Stomach (tissue), 4 donors: ENCODE data around the gene SPTY2D1.

Experiments
- EP300 ChIP-seq: sonication (generic); formaldehyde crosslinking; IDR thresholded peaks from one replicate; pipeline ENCODE4 v1.6.1; 2017; ENCODE audit warnings: antibody characterized with exemption
- POLR2A ChIP-seq, 4 donors: fragments of 450-650 bp; IDR thresholded peaks; one replicate each; pipeline ENCODE4 v1.6.1; 2016; ENCODE audit warnings: antibody characterized with exemption in 4 of 4, control low read depth in 2 of 4, mild to moderate bottlenecking in 1 of 4, moderate library complexity in 1 of 4
- POLR2AphosphoS5 ChIP-seq, 3 donors: sonication (generic); formaldehyde crosslinking; IDR thresholded peaks; one replicate each; pipeline ENCODE4 v1.6.1; 2016; ENCODE audit warnings: antibody characterized with exemption in 3 of 3
- TF ChIP-seq, protein P1 (sequence below), 7 experiments: fragments of 450-650 bp in 4 of 7; fragments of 200-600 bp in 3 of 7; sonication (generic) in 3 of 7; IDR thresholded peaks; one replicate each; pipeline ENCODE4 v1.5.1; 2016 to 2019; ENCODE audit warnings: antibody characterized with exemption in 7 of 7, control low read depth in 2 of 7, mild to moderate bottlenecking in 1 of 7

DNA sequence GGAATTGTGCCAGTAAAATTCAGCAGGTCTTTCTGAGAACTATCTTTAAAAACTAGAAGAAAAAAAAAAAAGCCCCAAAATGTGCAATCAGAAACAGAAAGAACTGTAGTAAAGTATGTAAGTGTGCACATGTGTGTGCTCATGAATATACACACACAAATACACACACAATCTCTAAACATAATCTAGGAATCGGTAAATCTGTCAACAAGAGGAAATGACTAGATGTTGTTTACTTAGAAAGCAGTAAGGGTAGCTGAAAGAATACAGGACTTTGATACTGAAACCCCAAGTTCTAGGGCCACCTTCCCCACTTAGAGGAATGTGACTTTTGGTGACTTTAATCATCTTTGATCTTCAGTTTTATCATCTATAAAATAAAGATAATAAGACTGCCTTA is 58.8 kb downstream of the SPTY2D1 start:
- TF ChIP-seq, protein P1, sequence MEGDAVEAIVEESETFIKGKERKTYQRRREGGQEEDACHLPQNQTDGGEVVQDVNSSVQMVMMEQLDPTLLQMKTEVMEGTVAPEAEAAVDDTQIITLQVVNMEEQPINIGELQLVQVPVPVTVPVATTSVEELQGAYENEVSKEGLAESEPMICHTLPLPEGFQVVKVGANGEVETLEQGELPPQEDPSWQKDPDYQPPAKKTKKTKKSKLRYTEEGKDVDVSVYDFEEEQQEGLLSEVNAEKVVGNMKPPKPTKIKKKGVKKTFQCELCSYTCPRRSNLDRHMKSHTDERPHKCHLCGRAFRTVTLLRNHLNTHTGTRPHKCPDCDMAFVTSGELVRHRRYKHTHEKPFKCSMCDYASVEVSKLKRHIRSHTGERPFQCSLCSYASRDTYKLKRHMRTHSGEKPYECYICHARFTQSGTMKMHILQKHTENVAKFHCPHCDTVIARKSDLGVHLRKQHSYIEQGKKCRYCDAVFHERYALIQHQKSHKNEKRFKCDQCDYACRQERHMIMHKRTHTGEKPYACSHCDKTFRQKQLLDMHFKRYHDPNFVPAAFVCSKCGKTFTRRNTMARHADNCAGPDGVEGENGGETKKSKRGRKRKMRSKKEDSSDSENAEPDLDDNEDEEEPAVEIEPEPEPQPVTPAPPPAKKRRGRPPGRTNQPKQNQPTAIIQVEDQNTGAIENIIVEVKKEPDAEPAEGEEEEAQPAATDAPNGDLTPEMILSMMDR (IDR thresholded peaks at IDR 0.05), result no peak
- TF ChIP-seq POLR2AphosphoS5 (IDR thresholded peaks at IDR 0.05) (no peak), POLR2A (IDR thresholded peaks at IDR 0.05) (no peak), EP300 (no peak)
